GM12878 (cell line): ENCODE measurements around the gene ASCC3.

Source experiments
- ASH2L ChIP-seq: fragments of 300-600, 200-600 bp; sonication (generic); IDR thresholded peaks from 2 replicates; pipeline ENCODE4 v1.6.1; 2017; ENCODE audit warnings: low read depth, mild to moderate bottlenecking, borderline replicate concordance
- EZH2 ChIP-seq: IDR thresholded peaks from 2 replicates; pipeline ENCODE4 v1.6.1; 2012; ENCODE audit warnings: low read depth, mild to moderate bottlenecking, control low read depth, inconsistent platforms, low read length, borderline replicate concordance; ENCODE audit not compliant: control insufficient read depth
- POLR2AphosphoS5 ChIP-seq: IDR thresholded peaks from 2 replicates; pipeline ENCODE4 v1.6.1; 2011; ENCODE audit warnings: mild to moderate bottlenecking, low read length, inconsistent platforms
- RAD51 ChIP-seq: fragments of 450-650 bp; IDR thresholded peaks from 2 replicates; pipeline ENCODE4 v1.6.1; 2016; ENCODE audit warnings: moderate library complexity, mild to moderate bottlenecking, inconsistent platforms
- RELA ChIP-seq: fragments of 450-650 bp; IDR thresholded peaks from 2 replicates; pipeline ENCODE4 v1.8.0; 2014; ENCODE audit warnings: borderline replicate concordance; ENCODE audit not compliant: partially characterized antibody
- SIN3A ChIP-seq: IDR thresholded peaks from 2 replicates; pipeline ENCODE4 v1.6.1; 2012; ENCODE audit warnings: low read depth, low read length, improper control_type of control experiment
- TAF1 ChIP-seq: IDR thresholded peaks from 2 replicates; pipeline ENCODE4 v1.6.1; 2011; ENCODE audit warnings: mild to moderate bottlenecking, low read depth, low read length, borderline replicate concordance
- ZNF217 ChIP-seq: fragments of 450-650 bp; IDR thresholded peaks from 2 replicates; pipeline ENCODE4 v1.6.1; 2017; ENCODE audit warnings: antibody characterized with exemption, mild to moderate bottlenecking
- TF ChIP-seq, protein P1 (sequence below), 3 experiments: IDR thresholded peaks in 2 of 3; conservative IDR thresholded peaks in 1 of 3; 2 replicates each; pipeline ENCODE4 v1.5.1; 2011; ENCODE audit warnings: low read depth in 3 of 3, low read length in 3 of 3, mild to moderate bottlenecking in 3 of 3, control low read depth in 2 of 3, moderate library complexity in 2 of 3, inconsistent platforms in 1 of 3, mixed read lengths in 1 of 3; ENCODE audit not compliant: control insufficient read depth in 2 of 3, insufficient read depth in 1 of 3; ENCODE audit errors: extremely low read depth in 1 of 3

DNA sequence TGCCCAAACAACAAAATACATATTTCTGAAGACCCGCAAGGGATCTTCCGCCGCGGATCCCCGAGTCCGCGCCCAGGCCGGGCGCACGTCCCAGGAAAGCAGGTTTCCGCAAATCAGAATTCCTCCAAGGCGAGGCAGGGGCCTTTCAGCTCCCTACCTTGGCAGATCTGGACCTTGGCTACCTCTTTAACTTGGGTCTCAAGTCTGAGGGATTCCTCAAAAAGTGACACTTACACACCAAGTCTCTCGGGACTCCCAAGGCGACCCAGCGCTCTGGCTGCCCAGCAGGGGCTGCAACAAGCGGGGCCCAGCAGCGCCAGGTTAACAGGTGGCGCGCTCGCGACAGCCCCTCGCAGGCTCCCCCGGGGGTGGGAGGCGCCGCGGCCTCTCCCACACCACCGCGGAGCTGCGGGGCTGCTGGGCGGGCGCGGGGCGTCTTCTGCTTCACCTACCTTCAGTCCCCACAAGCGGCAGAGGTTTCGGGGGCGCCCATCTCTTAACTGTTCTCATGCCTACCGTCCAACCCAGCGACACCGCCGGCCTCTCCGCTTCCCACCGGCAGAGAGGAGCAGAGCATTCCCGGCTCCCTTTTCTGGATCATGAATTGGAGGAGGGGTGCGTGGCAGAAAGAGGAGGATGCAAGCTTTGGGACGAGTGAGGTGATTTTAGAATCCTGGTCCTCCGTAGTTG lies 416.8 kb downstream of the ASCC3 start:
- TF ChIP-seq POLR2AphosphoS5 (no peak), SIN3A (no peak), TAF1 (no peak), RAD51 (no peak), EZH2 (no peak), ASH2L (no peak), RELA (no peak), ZNF217 (no peak)
- TF ChIP-seq, protein P1, sequence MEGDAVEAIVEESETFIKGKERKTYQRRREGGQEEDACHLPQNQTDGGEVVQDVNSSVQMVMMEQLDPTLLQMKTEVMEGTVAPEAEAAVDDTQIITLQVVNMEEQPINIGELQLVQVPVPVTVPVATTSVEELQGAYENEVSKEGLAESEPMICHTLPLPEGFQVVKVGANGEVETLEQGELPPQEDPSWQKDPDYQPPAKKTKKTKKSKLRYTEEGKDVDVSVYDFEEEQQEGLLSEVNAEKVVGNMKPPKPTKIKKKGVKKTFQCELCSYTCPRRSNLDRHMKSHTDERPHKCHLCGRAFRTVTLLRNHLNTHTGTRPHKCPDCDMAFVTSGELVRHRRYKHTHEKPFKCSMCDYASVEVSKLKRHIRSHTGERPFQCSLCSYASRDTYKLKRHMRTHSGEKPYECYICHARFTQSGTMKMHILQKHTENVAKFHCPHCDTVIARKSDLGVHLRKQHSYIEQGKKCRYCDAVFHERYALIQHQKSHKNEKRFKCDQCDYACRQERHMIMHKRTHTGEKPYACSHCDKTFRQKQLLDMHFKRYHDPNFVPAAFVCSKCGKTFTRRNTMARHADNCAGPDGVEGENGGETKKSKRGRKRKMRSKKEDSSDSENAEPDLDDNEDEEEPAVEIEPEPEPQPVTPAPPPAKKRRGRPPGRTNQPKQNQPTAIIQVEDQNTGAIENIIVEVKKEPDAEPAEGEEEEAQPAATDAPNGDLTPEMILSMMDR (IDR thresholded peaks at IDR 0.05 in 2 of 3, conservative IDR thresholded peaks at IDR 0.05 in 1 of 3; ENCODE audit: control insufficient read depth in 2 of 3, extremely low read depth in 1 of 3, insufficient read depth in 1 of 3, low read depth in 3 of 3, low read length in 3 of 3), result no peak
